Measurements from ENCODE around the gene DNAAF5.
A peak's percentile ranks its signal among the peaks of the same experiment; 100 is the strongest.

Gene DNAAF5

DNA sequence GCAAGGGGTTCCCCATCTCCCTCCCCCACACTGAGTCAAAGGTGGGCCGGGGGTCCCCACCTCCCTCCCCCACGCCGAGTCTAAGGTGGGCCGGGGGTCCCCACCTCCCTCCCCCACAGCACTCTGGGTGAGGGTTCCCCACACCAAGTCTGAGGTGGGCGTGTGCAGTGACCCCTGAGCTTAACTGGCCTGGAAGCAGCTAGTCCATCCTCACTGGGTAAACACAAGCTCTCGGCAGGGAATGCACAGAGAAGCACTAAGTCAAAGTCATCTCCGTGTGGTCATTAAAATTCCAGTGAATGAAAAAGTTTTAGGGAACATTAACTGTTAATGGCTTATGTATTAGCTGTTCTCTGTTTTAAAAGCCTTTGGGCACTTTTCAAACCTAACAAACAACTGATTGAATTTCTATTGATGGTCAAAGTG lies 44.3 kb downstream of the DNAAF5 start:
- no peak for DNase-seq

DNA sequence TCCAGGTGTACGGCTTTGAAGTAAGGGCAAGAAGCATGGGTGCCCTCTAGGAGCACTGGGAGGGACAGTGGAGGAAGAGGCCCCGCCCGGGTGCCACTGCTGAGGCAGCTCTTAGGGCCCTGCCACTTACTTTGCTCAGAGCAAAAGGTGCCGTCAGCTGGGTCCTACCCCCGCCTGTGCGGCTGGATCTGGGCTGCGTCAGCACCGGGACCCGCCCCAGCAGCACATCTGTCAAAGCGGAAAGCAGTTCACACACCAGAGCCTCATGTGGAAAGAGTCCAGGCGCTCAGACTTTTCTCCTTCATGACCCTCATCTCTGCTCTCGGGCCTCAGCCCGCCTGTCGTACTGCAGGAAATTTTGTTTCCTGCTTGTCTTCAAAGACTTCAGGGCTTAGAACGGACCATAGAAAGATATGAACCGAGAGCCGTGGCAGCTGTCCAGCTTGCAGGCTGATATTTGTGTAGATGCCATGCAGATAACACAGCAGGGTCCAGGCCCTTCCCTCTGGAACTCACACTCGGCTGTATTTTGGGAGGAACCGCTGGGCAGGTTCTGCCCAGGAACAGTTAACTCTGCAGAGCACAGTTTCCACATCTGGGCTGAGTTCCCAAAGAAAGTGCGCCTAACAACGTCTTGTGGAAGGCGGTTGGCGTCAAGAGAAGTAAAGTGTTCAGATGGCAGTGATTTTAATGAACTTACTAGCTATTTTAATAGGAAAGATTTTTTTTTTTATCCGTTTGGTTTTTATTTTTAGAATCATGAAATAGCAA lies 44.9 kb downstream of the DNAAF5 start:
- no peak for DNase-seq

- no peak for DNase-seq
Measured at GRCh38 chr7:772005-772294, 45.5 kb downstream of the DNAAF5 start.

DNA sequence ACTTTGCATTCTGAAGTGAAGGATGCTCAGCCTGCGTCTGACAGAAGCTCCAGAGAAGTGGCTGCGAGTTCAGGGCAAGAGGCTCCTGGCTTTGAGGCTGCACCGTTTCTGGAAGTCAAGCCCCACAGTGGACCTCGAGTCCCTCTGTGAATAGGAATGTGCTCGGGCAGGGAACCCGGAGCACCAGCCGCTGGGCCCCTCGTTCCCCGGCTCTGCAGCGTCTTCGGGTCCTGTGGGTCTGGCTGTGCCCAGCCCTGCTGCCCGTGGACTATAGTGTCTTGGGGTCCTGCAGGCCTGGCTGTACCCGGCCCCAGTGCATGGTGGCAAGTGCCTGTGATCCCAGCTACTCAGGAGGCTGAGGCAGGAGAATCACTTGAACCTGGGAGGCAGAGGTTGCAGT lies 45.9 kb downstream of the DNAAF5 start:
- DNase-seq: no peak

DNA sequence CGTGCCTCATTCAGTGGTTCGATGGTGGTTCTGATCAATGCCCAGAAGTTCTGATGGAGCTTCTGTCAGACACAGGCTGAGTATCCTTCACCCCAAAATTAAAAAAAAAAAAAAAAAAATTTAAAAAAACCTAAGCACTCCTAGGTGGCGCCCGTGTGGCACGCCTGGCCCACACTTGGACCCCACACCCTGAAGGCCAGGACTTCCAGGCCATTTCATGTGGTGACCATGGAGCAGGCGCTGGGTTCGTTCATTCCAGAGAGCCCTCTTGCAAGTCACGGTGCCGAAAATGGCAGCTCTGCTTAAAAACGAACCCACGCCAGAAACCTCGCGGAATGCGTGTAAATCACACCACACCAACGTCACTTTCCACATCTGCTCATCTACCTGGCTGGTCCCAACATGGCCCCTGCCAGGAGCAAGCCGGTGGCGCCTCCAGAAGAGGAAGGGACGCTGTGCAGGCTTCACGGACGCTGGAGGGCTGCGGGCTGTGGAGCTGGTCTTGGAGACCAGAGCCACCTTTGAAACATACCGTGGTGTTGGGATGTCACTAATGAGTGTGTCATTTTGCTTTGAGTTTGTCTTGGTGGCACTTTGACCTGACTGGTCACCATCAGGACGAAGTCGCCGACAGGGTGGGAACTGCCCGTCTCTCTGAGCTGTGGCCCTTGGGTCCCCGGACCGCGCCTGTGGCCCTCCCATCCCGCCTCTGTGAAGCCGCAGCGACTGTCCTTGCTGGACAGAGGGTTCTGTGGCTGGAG lies 46.5 kb downstream of the DNAAF5 start:
- no peak for DNase-seq

DNA sequence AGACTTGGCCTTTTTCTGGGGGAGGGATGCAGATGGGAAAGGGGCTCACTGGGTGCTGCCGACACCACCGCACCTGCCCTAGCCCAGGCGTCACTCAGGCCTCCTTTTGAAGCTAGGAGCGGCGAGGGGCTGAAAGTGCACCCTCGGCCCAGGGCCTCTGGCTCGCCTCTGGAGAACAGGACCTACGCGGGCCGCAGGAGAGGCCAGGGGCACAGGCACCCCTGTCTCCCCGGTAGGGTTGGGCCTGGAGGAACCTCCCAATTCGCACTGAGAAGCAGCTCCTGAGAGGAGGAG lies 47.1 kb downstream of the DNAAF5 start:
- DNase-seq: no peak

GRCh38 chr7:774161-775109 lies 47.9 kb downstream of the DNAAF5 start:
- DNase-seq: peak; percentile 30 to 47 (median 40)

DNA sequence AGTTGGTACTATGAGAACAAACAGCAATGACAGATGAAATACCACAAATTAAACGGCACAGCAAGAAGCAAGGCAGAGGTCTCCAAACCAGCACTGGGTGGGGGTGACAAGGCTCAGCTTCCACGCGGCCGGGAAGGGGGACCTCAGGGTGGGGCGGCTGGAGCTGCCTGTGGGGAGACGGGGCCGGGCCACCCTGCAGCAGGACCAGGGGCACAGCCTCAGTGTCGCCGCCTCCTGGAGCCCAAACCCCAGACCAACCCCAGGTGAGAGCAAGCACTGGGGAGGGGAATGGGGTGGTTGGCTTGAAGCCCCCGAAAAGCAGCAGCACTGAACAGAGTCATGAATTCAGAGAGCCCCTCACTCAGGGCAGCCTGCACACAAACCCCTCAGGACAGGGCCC lies 49.9 kb downstream of the DNAAF5 start:
- no peak for DNase-seq

DNA sequence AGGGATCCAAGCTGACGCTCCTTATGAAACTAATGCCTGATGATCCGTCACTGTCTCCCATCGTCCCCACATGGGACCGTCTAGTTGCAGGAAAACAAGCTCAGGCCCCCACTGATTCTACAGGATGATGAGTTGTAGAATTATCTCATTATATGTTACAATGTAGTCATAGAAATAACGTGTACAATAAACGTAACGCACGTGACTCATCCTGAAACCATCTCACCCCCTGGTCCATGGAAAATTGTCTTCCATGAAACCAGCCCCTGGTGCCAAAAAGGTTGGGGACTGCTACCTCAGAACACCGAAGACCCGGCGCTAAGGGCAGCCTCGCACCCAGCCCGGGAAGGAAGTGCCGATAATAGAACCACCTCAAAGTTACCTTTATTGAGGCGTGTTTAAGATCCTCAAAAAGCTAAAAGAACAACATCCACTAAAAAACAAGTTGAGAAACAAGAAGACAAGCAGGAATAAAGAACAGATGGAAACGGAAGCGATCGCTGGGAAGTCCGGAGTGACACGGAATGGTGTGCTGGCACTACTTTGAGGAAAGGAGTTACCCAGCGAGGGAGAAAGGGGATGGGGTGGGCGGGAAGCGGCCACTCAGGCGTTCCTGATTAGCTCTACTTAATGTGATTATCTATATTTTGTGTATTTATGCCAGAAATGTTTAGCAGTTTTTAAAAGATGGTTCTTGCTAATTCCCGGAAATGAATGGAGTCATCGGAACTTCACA lies 50.7 kb downstream of the DNAAF5 start:
- DNase-seq: no peak

GRCh38 chr7:777728-778078 lies 51.2 kb downstream of the DNAAF5 start:
- DNase-seq: no peak

GRCh38 chr7:778271-778967 lies 51.9 kb downstream of the DNAAF5 start:
- no peak for DNase-seq

GRCh38 chr7:778968-779451 lies 52.5 kb downstream of the DNAAF5 start:
- no peak for DNase-seq

GRCh38 chr7:779480-779879 lies 53.0 kb downstream of the DNAAF5 start:
- DNase-seq: no peak

DNA sequence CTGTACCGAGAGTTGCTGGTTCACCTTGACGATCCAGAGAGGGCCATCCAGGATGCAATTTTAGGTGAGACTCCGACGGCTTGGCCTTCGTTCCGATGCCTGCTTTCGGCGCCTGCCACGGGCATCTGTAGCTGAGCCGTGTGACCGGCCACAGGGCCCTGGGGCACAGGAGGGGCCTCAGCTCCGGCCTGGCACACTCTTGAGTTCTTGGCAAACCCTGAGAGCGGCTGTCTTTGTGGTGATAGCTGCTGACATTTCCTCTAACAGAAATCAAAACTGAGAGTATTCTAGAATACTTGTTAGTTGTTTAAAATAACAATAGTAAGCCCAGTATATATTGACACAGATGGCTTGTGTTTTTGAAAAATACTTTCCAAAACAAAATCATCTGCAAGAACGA lies 53.6 kb downstream of the DNAAF5 start:
- DNase-seq: no peak

DNA sequence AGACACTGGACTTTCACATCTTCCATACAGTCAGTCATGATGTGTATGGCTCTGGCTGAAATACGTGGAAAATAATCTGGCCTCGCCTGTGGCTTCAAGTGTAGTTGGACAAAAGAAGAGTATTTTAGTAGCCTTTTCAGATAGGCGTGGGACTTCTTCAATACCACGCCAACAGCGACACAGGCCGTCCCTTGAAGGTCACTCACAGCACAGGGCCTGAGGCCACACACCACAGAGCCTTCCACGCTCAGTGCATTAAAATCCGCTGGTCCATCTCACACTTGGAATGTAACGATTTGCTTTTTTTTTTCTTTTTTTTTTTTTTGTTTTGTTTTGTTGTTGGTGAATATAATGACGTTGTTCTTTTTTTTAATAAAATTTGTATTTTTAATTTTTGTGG lies 54.0 kb downstream of the DNAAF5 start:
- DNase-seq: no peak

GRCh38 chr7:781186-781849 lies 54.8 kb downstream of the DNAAF5 start:
- DNase-seq: no peak

DNA sequence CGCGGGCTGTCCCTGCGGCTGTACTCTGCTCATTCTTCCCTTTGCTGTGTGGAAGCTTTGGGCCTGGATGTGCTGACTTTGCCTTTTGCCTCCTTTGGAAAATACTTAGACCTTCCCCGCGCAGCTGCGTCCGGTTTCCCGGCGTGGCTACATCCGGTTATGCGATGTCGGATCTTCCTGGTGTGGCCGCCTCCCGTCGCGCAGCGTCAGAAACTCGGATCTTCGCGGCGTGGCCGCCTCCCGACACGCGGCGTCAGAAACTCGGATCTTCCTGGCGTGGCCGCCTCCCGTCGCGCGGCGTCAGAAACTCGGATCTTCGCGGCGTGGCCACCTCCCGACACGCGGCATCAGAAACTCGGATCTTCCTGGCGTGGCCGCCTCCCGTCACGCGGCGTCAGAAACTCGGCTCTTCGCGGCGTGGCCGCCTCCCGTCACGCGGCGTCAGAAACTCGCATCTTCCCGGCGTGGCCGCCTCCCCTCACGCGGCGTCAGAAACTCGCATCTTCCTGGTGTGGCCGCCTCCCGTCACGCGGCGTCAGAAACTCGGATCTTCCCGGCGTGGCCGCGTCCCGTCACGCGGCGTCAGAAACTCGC lies 55.5 kb downstream of the DNAAF5 start:
- DNase-seq: no peak

- no peak for DNase-seq
Measured at GRCh38 chr7:782718-783449, 56.4 kb downstream of the DNAAF5 start.

- no peak for DNase-seq
Measured at GRCh38 chr7:783556-784490, 57.3 kb downstream of the DNAAF5 start.
